HG03060 (cell line): ENCODE data around the gene SYTL2.
"Not testable (repeated sequence)": the region's sequence is repeated elsewhere in the genome, so short reads cannot be mapped to it uniquely, and the experiment has no call there.

Source experiments
- ATAC-seq: cut with Tn5 transposase; IDR thresholded peaks from one replicate; pipeline ENCODE4 v1.9.1; 2021; ENCODE audit warnings: low read depth, moderate number of reproducible peaks; ENCODE audit not compliant: unreplicated experiment

The SYTL2 gene

GRCh38 chr11:85810871-85811611 lies at the start of gene SYTL2:
Gene SYTL2 (minus strand): TSS chr11:85811141. CDS start chr11:85757725, 53,416 bp downstream.
- no peak for ATAC-seq

- not testable (repeated sequence) for ATAC-seq
Measured at GRCh38 chr11:85859541-85859940, 48.6 kb upstream of the SYTL2 start.

- no peak for ATAC-seq
Measured at GRCh38 chr11:85857098-85857497, 46.2 kb upstream of the SYTL2 start.

GRCh38 chr11:85855341-85855656 lies 44.4 kb upstream of the SYTL2 start, which contains the start of gene CCDC83:
Gene CCDC83 (plus strand): TSS chr11:85855383. CDS start chr11:85865124, 9,741 bp downstream.
- ATAC-seq: no peak

GRCh38 chr11:85854557-85855340 lies 43.8 kb upstream of the SYTL2 start:
- peak; percentile 94 for ATAC-seq

GRCh38 chr11:85854212-85854556 lies 43.2 kb upstream of the SYTL2 start:
- no peak for ATAC-seq

GRCh38 chr11:85853541-85853940 lies 42.6 kb upstream of the SYTL2 start:
- not testable (repeated sequence) for ATAC-seq

- not testable (repeated sequence) for ATAC-seq
Measured at GRCh38 chr11:85852754-85853153, 41.8 kb upstream of the SYTL2 start.

GRCh38 chr11:85848556-85848955 lies 37.6 kb upstream of the SYTL2 start:
- ATAC-seq: no peak

- no peak for ATAC-seq
Measured at GRCh38 chr11:85848006-85848405, 37.1 kb upstream of the SYTL2 start.

GRCh38 chr11:85847436-85847835 lies 36.5 kb upstream of the SYTL2 start:
- no peak for ATAC-seq

GRCh38 chr11:85845124-85845631 lies 34.2 kb upstream of the SYTL2 start:
- no peak for ATAC-seq

GRCh38 chr11:85844439-85845123 lies 33.6 kb upstream of the SYTL2 start:
- ATAC-seq: no peak

- ATAC-seq: no peak
Measured at GRCh38 chr11:85843929-85844328, 33.0 kb upstream of the SYTL2 start.

- not testable (repeated sequence) for ATAC-seq
Measured at GRCh38 chr11:85840932-85841331, 30.0 kb upstream of the SYTL2 start.

GRCh38 chr11:85835729-85836128 lies 24.8 kb upstream of the SYTL2 start:
- ATAC-seq: no peak

- no peak for ATAC-seq
Measured at GRCh38 chr11:85835263-85835662, 24.3 kb upstream of the SYTL2 start.

GRCh38 chr11:85831050-85831449 lies 20.1 kb upstream of the SYTL2 start:
- no peak for ATAC-seq

GRCh38 chr11:85829172-85829571 lies 18.2 kb upstream of the SYTL2 start:
- ATAC-seq: no peak

GRCh38 chr11:85828640-85828978 lies 17.7 kb upstream of the SYTL2 start:
- no peak for ATAC-seq
